ENCODE measurements around the gene ALDH1L1. TPM values are rescaled to one million over a fixed set of nuclear protein-coding genes. Genes with fewer than 3 reads are reported as not detected.

ALDH1L1 gene
- total and polyA plus RNA-seq, 2 experiments from 2014 or later: 1.0 to 1.3 TPM

GRCh38 chr3:126119008-126119675 lies 61.2 kb downstream of the ALDH1L1 start:
- Histone ChIP-seq H2AFZ (no peak overlapping the region), H3K4me3 (no peak overlapping the region), H3K4me2 (no peak overlapping the region), H3K4me1 (ENCODE audit: insufficient read depth) (no peaks in the 10 kb centered on the region; the same call in 1 of the 2 replicates), H3K27ac (ENCODE audit: low read depth) (no peak overlapping the region), H4K20me1 (replicated peaks; ENCODE audit: insufficient read depth) (no peaks in the 10 kb centered on the region), H3K27me3 (ENCODE audit: insufficient read depth) (no peaks in the 10 kb centered on the region), H3F3A (replicated peaks; ENCODE audit: low read depth) (no peaks in the 10 kb centered on the region), H3K36me3 (ENCODE audit: insufficient read depth) (no peaks in the 10 kb centered on the region), H3K9me2 (ENCODE audit: insufficient read depth) (0 out of 2 replicates have a peak, but pooled peaks cover 3% of the 10 kb centered on the region), H3K79me2 (replicated peaks; ENCODE audit: insufficient read depth) (no peaks in the 10 kb centered on the region)
- DNase-seq (ENCODE audit: low spot score): no peak
- H3K4me1 Mint-ChIP-seq: peaks cover 12% of the 10 kb centered on the region
- no peak overlapping the region for H3K27ac Mint-ChIP-seq
- H3K27me3 Mint-ChIP-seq (ENCODE audit: insufficient read depth, low read depth, poor library complexity): peaks cover 7% of the 10 kb centered on the region
- no peak for TF ChIP-seq EZH2 (IDR thresholded peaks at IDR 0.05; ENCODE audit: low read depth, unreplicated experiment)
- TF ChIP-seq ZNF331 (CRISPR knock-in tag; IDR thresholded peaks at IDR 0.05; ENCODE audit: low read depth): no peak
- H3K4me3 Mint-ChIP-seq: no peak overlapping the region
- H3K36me3 Mint-ChIP-seq (ENCODE audit: low read depth): peaks cover 7% of the 10 kb centered on the region; the same call in 2 of the 3 replicates
- H3K9me3 Mint-ChIP-seq: no peaks in the 10 kb centered on the region; the same call in 2 of the 3 replicates
- no peak for ATAC-seq

GRCh38 chr3:126118591-126118990 lies 61.8 kb downstream of the ALDH1L1 start:
- no peak overlapping the region for H2AFZ ChIP-seq
- H3F3A ChIP-seq (replicated peaks; ENCODE audit: low read depth): no peaks in the 10 kb centered on the region
- Mint-ChIP-seq H3K27ac (no peak overlapping the region), H3K4me3 (no peak overlapping the region), H3K9me3 (no peaks in the 10 kb centered on the region; the same call in 2 of the 3 replicates), H3K4me1 (peaks cover 6% of the 10 kb centered on the region), H3K27me3 (ENCODE audit: insufficient read depth, low read depth, poor library complexity) (peaks cover 3% of the 10 kb centered on the region), H3K36me3 (ENCODE audit: low read depth) (peaks cover 7% of the 10 kb centered on the region; the same call in 2 of the 3 replicates)
- H3K36me3 ChIP-seq (ENCODE audit: insufficient read depth): no peaks in the 10 kb centered on the region
- no peak overlapping the region for H3K4me3 ChIP-seq
- H3K27me3 ChIP-seq (ENCODE audit: insufficient read depth): no peaks in the 10 kb centered on the region
- H3K4me1 ChIP-seq (ENCODE audit: insufficient read depth): no peaks in the 10 kb centered on the region
- 0 out of 2 replicates have a peak, but pooled peaks cover 3% of the 10 kb centered on the region for H3K9me2 ChIP-seq (ENCODE audit: insufficient read depth)
- DNase-seq (ENCODE audit: low spot score) (no peak), ATAC-seq (no peak)
- no peaks in the 10 kb centered on the region for H3K79me2 ChIP-seq (replicated peaks; ENCODE audit: insufficient read depth)
- H3K27ac ChIP-seq (ENCODE audit: low read depth): no peak overlapping the region
- TF ChIP-seq, protein P1, sequence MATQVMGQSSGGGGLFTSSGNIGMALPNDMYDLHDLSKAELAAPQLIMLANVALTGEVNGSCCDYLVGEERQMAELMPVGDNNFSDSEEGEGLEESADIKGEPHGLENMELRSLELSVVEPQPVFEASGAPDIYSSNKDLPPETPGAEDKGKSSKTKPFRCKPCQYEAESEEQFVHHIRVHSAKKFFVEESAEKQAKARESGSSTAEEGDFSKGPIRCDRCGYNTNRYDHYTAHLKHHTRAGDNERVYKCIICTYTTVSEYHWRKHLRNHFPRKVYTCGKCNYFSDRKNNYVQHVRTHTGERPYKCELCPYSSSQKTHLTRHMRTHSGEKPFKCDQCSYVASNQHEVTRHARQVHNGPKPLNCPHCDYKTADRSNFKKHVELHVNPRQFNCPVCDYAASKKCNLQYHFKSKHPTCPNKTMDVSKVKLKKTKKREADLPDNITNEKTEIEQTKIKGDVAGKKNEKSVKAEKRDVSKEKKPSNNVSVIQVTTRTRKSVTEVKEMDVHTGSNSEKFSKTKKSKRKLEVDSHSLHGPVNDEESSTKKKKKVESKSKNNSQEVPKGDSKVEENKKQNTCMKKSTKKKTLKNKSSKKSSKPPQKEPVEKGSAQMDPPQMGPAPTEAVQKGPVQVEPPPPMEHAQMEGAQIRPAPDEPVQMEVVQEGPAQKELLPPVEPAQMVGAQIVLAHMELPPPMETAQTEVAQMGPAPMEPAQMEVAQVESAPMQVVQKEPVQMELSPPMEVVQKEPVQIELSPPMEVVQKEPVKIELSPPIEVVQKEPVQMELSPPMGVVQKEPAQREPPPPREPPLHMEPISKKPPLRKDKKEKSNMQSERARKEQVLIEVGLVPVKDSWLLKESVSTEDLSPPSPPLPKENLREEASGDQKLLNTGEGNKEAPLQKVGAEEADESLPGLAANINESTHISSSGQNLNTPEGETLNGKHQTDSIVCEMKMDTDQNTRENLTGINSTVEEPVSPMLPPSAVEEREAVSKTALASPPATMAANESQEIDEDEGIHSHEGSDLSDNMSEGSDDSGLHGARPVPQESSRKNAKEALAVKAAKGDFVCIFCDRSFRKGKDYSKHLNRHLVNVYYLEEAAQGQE (IDR thresholded peaks at IDR 0.05; ENCODE audit: unreplicated experiment): no peak
- no peak overlapping the region for H3K4me2 ChIP-seq
- no peaks in the 10 kb centered on the region for H4K20me1 ChIP-seq (replicated peaks; ENCODE audit: insufficient read depth)

GRCh38 chr3:126117786-126118185 lies 62.6 kb downstream of the ALDH1L1 start:
- no peak overlapping the region for H3K27ac ChIP-seq (ENCODE audit: low read depth)
- Mint-ChIP-seq H3K4me1 (no peaks in the 10 kb centered on the region; the same call in 1 of the 3 replicates), H3K27ac (no peak overlapping the region), H3K4me3 (no peak overlapping the region), H3K36me3 (ENCODE audit: low read depth) (peaks cover 7% of the 10 kb centered on the region; the same call in 2 of the 3 replicates), H3K9me3 (no peaks in the 10 kb centered on the region; the same call in 2 of the 3 replicates), H3K27me3 (ENCODE audit: insufficient read depth, low read depth, poor library complexity) (peaks cover 3% of the 10 kb centered on the region)
- ATAC-seq: no peak
- H3K27me3 ChIP-seq (ENCODE audit: insufficient read depth): no peaks in the 10 kb centered on the region
- H3K4me1 ChIP-seq (ENCODE audit: insufficient read depth): no peaks in the 10 kb centered on the region
- no peak overlapping the region for H3K4me2 ChIP-seq
- H3K9me2 ChIP-seq (ENCODE audit: insufficient read depth): 0 out of 2 replicates have a peak, but pooled peaks cover 3% of the 10 kb centered on the region
- no peak overlapping the region for H2AFZ ChIP-seq
- no peaks in the 10 kb centered on the region for H3K79me2 ChIP-seq (replicated peaks; ENCODE audit: insufficient read depth)
- no peaks in the 10 kb centered on the region for H3F3A ChIP-seq (replicated peaks; ENCODE audit: low read depth)
- no peak overlapping the region for H3K4me3 ChIP-seq
- no peaks in the 10 kb centered on the region for H3K36me3 ChIP-seq (ENCODE audit: insufficient read depth)
- H4K20me1 ChIP-seq (replicated peaks; ENCODE audit: insufficient read depth): no peaks in the 10 kb centered on the region
- no peak for DNase-seq (ENCODE audit: low spot score)
- no peak for TF ChIP-seq CREB1 (CRISPR knock-in tag; IDR thresholded peaks at IDR 0.05; ENCODE audit: low read depth)
